COLO668 (cell line): ENCODE data around the gene SPIRE1.
"Not testable (repeated sequence)": the region's sequence is repeated elsewhere in the genome, so short reads cannot be mapped to it uniquely, and the experiment has no call there.

Experiments
- DNase-seq: peaks from one replicate; lab custom pipeline; 2025; ENCODE audit not compliant: unreplicated experiment; lab: John Stamatoyannopoulos, UW

Gene SPIRE1

GRCh38 chr18:12556946-12557806, 100.7 kb downstream of the SPIRE1 start:
- no peak for DNase-seq

GRCh38 chr18:12554796-12555388, 103.0 kb downstream of the SPIRE1 start:
- no peak for DNase-seq

GRCh38 chr18:12552879-12553242, 105.0 kb downstream of the SPIRE1 start:
- no peak for DNase-seq

GRCh38 chr18:12551943-12552878, 105.7 kb downstream of the SPIRE1 start:
- DNase-seq = not testable (repeated sequence)

GRCh38 chr18:12551466-12551865, 106.4 kb downstream of the SPIRE1 start:
- DNase-seq = not testable (repeated sequence)

- no peak for DNase-seq
Measured at GRCh38 chr18:12543697-12544096, 114.2 kb downstream of the SPIRE1 start.

GRCh38 chr18:12540751-12541150, 117.2 kb downstream of the SPIRE1 start:
- DNase-seq = no peak

GRCh38 chr18:12539158-12539557, 118.7 kb downstream of the SPIRE1 start:
- DNase-seq = not testable (repeated sequence)

- DNase-seq = no peak
Measured at GRCh38 chr18:12534820-12535219, 123.1 kb downstream of the SPIRE1 start.

- no peak for DNase-seq
Measured at GRCh38 chr18:12532661-12533060, 125.2 kb downstream of the SPIRE1 start.

GRCh38 chr18:12531749-12532148, 126.2 kb downstream of the SPIRE1 start:
- no peak for DNase-seq

GRCh38 chr18:12520442-12520992, 137.4 kb downstream of the SPIRE1 start:
- DNase-seq = no peak

GRCh38 chr18:12518832-12519531, 138.9 kb downstream of the SPIRE1 start:
- no peak for DNase-seq

GRCh38 chr18:12518326-12518725, 139.6 kb downstream of the SPIRE1 start:
- DNase-seq = no peak

GRCh38 chr18:12517142-12517825, 140.6 kb downstream of the SPIRE1 start:
- DNase-seq = no peak

- DNase-seq = no peak
Measured at GRCh38 chr18:12516049-12516630, 141.8 kb downstream of the SPIRE1 start.

- DNase-seq = no peak
Measured at GRCh38 chr18:12515550-12515949, 142.4 kb downstream of the SPIRE1 start.

- no peak for DNase-seq
Measured at GRCh38 chr18:12507007-12507406, 150.9 kb downstream of the SPIRE1 start.

GRCh38 chr18:12500986-12501385, 156.9 kb downstream of the SPIRE1 start:
- no peak for DNase-seq

- no peak for DNase-seq
Measured at GRCh38 chr18:12497839-12498238, 160.1 kb downstream of the SPIRE1 start.
